ENCODE results near the gene UHRF1. TPM values are rescaled to one million over a fixed set of nuclear protein-coding genes. Genes with fewer than 3 reads are reported as not detected.
"Not testable (repeated sequence)": the region's sequence is repeated elsewhere in the genome, so short reads cannot be mapped to it uniquely, and the experiment has no call there.

The UHRF1 gene
- total RNA-seq, 2 donors from 2014 or later, result 52.1 to 129 TPM

- not testable (repeated sequence) for H3K27ac Mint-ChIP-seq; H3K27me3 Mint-ChIP-seq; ATAC-seq (replicated peaks); H3K4me3 Mint-ChIP-seq; H3K9me3 Mint-ChIP-seq; H3K4me1 Mint-ChIP-seq
- peaks cover 96% of the 10 kb centered on the region for H3K36me3 Mint-ChIP-seq (ENCODE audit: low read depth)
These were observed 29.2 kb downstream of the UHRF1 start for GRCh38 chr19:4938461-4938860.

GRCh38 chr19:4939466-4939865 is 30.2 kb downstream of the UHRF1 start:
- no peak overlapping the region for H3K4me3 Mint-ChIP-seq
- no peak for ATAC-seq (replicated peaks)
- H3K27ac Mint-ChIP-seq, result no peak overlapping the region
- no peaks in the 10 kb centered on the region for H3K4me1 Mint-ChIP-seq
- no peaks in the 10 kb centered on the region for H3K9me3 Mint-ChIP-seq
- peaks cover 93% of the 10 kb centered on the region for H3K36me3 Mint-ChIP-seq (ENCODE audit: low read depth)
- no peaks in the 10 kb centered on the region for H3K27me3 Mint-ChIP-seq

- H3K27ac Mint-ChIP-seq; H3K4me1 Mint-ChIP-seq; ATAC-seq (replicated peaks); H3K9me3 Mint-ChIP-seq; H3K27me3 Mint-ChIP-seq; H3K4me3 Mint-ChIP-seq: not testable (repeated sequence)
- H3K36me3 Mint-ChIP-seq (ENCODE audit: low read depth), result peaks cover 93% of the 10 kb centered on the region
These were observed 32.4 kb downstream of the UHRF1 start for GRCh38 chr19:4941638-4942169.

DNA sequence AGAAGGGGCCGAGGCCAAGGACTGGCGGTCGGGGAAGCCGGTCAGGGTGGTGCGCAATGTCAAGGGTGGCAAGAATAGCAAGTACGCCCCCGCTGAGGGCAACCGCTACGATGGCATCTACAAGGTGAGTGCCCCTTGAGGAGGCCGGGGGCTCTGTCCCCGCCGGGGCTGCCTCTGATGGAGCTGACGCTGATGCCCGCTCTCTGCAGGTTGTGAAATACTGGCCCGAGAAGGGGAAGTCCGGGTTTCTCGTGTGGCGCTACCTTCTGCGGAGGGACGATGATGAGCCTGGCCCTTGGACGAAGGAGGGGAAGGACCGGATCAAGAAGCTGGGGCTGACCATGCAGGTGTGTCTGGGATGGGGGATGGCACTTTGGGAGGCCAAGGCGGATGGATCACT is 41.3 kb downstream of the UHRF1 start:
- peaks cover 97% of the 10 kb centered on the region for H3K36me3 Mint-ChIP-seq (ENCODE audit: low read depth)
- not testable (repeated sequence) for H3K4me1 Mint-ChIP-seq; ATAC-seq (replicated peaks); H3K4me3 Mint-ChIP-seq; H3K27ac Mint-ChIP-seq; H3K27me3 Mint-ChIP-seq; H3K9me3 Mint-ChIP-seq

DNA sequence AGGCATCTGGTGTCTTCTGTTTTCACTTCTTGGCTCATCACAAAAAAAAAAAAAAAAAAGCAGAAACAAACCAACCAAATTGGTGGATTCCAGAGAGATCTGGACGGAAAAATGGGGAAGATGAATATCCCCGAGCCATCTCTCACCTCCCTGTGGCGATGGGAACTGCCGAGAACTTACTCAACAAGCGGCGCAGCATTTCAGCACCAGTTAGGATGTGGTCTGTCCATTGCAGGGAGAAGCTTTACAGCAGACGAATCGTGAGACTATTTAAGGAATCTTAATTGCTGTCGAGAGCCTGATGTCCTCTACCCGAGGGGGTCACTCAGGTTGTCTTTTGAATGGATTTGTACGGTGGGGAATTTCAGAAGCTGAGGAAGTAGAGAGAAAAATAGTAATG is 42.4 kb downstream of the UHRF1 start:
- peaks cover 95% of the 10 kb centered on the region for H3K36me3 Mint-ChIP-seq (ENCODE audit: low read depth)
- H3K27me3 Mint-ChIP-seq, result no peaks in the 10 kb centered on the region
- no peaks in the 10 kb centered on the region for H3K4me1 Mint-ChIP-seq
- no peaks in the 10 kb centered on the region for H3K9me3 Mint-ChIP-seq
- peak overlapping the region; percentile 46 for H3K27ac Mint-ChIP-seq
- no peak for ATAC-seq (replicated peaks)
- no peak overlapping the region for H3K4me3 Mint-ChIP-seq

DNA sequence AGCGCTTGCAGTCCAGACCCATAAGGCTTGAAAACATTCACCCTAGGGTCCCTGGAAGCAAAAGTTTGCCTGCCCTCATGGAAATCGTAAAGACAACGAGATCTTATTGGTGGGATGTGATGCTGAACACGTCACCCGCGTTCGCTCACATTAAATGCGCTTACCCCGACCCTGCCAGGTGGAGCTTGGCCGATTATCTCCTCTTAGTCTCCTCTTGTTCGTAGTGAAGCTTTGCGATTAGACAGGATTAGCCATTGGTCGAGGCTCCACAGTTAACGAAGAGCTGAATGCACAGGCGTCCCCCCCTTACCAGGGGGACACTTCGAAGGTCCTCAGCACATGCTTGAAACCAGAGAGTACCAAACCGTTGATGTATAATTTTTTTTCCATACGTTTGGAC is 43.6 kb downstream of the UHRF1 start:
- H3K4me1 Mint-ChIP-seq, result no peaks in the 10 kb centered on the region
- H3K36me3 Mint-ChIP-seq (ENCODE audit: low read depth), result peaks cover 92% of the 10 kb centered on the region
- no peaks in the 10 kb centered on the region for H3K27me3 Mint-ChIP-seq

GRCh38 chr19:4954320-4955149 is 45.2 kb downstream of the UHRF1 start:
- not testable (repeated sequence) for H3K27me3 Mint-ChIP-seq; ATAC-seq (replicated peaks); H3K4me1 Mint-ChIP-seq; H3K27ac Mint-ChIP-seq; H3K4me3 Mint-ChIP-seq; H3K9me3 Mint-ChIP-seq
- peaks cover 86% of the 10 kb centered on the region for H3K36me3 Mint-ChIP-seq (ENCODE audit: low read depth)

More for the DNA sequence above, 43.6 kb downstream of the UHRF1 start:
- H3K9me3 Mint-ChIP-seq, result no peaks in the 10 kb centered on the region
- no peak for ATAC-seq (replicated peaks)
- H3K4me3 Mint-ChIP-seq, result no peak overlapping the region
- H3K27ac Mint-ChIP-seq, result no peak overlapping the region

DNA sequence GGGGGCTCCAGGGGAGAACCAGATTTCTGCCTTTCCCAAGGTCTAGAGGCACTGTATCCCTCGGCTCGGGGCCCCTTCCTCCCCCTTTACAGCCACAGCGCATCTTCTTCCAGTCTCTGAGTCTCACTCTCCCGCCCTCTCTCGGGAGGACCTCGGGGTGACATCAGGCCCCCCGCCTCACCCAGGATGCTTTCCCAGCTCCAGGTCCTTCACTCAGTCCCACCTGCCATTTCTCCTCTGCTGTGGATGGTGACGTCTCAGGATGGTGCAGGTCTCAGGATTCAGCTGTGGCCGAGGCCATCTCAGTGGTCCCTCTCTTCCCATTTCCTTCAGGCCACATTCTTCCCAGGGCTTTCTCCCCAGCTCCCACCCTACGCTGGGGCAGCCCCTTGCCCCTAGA is 46.0 kb downstream of the UHRF1 start:
- H3K4me3 Mint-ChIP-seq, result no peak overlapping the region
- peak overlapping the region; percentile 49 for H3K27ac Mint-ChIP-seq

GRCh38 chr19:4957981-4958380 is 48.7 kb downstream of the UHRF1 start:
- Mint-ChIP-seq H3K4me3 (no peak overlapping the region), H3K4me1 (no peaks in the 10 kb centered on the region), H3K27me3 (no peaks in the 10 kb centered on the region), H3K27ac (no peak overlapping the region), H3K36me3 (ENCODE audit: low read depth) (peaks cover 78% of the 10 kb centered on the region), H3K9me3 (no peaks in the 10 kb centered on the region)
- no peak for ATAC-seq (replicated peaks)

More for the DNA sequence above, 46.0 kb downstream of the UHRF1 start:
- Mint-ChIP-seq H3K9me3 (no peaks in the 10 kb centered on the region), H3K27me3 (no peaks in the 10 kb centered on the region), H3K4me1 (no peaks in the 10 kb centered on the region), H3K36me3 (ENCODE audit: low read depth) (peaks cover 88% of the 10 kb centered on the region)
- ATAC-seq (replicated peaks), result no peak

DNA sequence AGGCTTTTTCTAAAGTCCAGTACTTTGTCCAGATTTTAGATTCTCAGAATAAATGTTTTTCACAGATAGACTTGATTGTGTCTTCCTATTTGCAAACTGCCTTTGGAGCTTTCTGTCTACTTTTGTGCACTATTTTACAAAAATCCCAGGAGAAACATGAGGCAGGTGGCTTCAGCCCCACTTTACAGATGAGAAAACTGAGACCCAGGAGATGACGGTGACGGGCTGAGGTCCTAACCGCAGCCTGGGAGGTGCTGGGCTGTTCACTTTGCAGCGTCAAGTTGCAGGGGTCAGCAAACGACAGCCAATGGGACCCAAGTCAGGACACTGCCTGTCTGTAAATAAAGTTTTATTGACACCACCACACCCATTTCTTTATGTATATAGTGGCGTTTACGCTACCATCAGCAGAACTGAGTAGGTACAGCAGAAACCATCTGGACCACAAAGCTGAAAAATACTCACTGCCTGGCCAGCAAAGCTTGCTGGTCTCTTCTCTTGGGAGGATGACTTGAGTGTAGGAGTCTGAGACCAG is 52.9 kb downstream of the UHRF1 start:
- peaks cover 2% of the 10 kb centered on the region for H3K4me1 Mint-ChIP-seq
- H3K9me3 Mint-ChIP-seq, result no peaks in the 10 kb centered on the region
- H3K4me3 Mint-ChIP-seq, result no peak overlapping the region
- ATAC-seq (replicated peaks), result no peak
- H3K27ac Mint-ChIP-seq, result no peak overlapping the region
- H3K36me3 Mint-ChIP-seq (ENCODE audit: low read depth), result peaks cover 55% of the 10 kb centered on the region
- no peaks in the 10 kb centered on the region for H3K27me3 Mint-ChIP-seq

DNA sequence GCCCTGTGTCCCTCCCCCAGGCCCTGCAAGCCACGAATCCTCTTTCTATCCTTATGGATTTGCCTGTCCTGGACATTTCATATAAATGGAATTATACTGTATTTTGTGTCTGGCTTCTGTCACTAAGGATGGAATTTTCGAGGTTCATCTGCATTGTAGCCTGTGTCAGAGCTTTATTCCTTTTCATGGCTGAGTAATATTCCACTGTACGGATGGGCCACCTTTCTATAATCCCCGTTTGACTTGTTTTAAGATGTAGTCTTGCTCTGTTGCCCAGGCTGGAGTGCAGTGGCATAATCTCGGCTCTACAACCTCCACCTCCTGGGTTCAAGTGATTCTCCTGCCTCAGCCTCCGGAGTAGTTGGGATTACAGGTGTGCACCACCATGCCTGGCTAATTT is 55.8 kb downstream of the UHRF1 start:
- Mint-ChIP-seq H3K27me3 (no peaks in the 10 kb centered on the region), H3K27ac (peak overlapping the region; percentile 29), H3K9me3 (no peaks in the 10 kb centered on the region), H3K4me3 (no peak overlapping the region), H3K4me1 (peaks cover 12% of the 10 kb centered on the region), H3K36me3 (ENCODE audit: low read depth) (peaks cover 48% of the 10 kb centered on the region)
- ATAC-seq (replicated peaks), result no peak

GRCh38 chr19:4966591-4966990 is 57.3 kb downstream of the UHRF1 start:
- no peaks in the 10 kb centered on the region for H3K9me3 Mint-ChIP-seq
- ATAC-seq (replicated peaks), result no peak
- peaks cover 27% of the 10 kb centered on the region for H3K4me1 Mint-ChIP-seq
- peaks cover 58% of the 10 kb centered on the region for H3K36me3 Mint-ChIP-seq (ENCODE audit: low read depth)
- peak overlapping the region; percentile 96 for H3K27ac Mint-ChIP-seq
- no peak overlapping the region for H3K4me3 Mint-ChIP-seq
- H3K27me3 Mint-ChIP-seq, result no peaks in the 10 kb centered on the region

DNA sequence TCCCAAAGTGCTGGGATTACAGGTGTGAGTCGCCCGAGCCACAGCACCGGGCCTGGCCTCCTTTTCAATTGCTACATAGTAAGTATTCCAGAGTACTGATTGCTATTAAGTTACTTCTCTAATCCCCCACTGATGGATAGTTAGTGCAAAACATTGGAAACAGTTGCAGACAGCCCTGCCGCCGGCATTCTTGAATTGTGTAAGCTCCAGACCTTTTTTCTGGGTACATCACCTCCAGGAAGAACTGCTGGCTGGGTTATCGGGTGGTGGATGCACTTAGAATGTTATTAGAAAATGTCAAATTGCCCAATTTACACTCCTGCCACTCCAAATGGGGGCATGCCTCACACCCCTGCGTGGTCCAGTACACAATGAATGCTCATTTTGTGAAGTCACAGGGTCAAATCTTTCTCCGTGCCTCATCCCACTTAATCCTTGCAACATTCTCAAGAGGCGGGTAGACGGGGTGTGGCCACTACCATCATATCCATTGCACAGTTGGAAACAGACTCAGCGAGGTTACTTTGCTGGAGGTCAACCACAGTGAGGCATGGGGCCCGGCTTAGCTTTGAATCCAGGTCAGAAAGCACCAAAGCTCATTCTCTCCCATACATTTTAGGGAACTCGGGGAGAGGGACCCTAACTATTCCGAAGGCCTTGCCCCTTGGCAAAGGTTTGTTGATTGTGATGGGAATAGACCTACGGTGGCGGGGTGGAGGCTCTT is 58.6 kb downstream of the UHRF1 start:
- Mint-ChIP-seq H3K4me3 (peak overlapping the region; percentile 87), H3K9me3 (no peaks in the 10 kb centered on the region), H3K27ac (peak overlapping the region; percentile 96), H3K36me3 (ENCODE audit: low read depth) (peaks cover 45% of the 10 kb centered on the region), H3K27me3 (no peaks in the 10 kb centered on the region), H3K4me1 (peaks cover 28% of the 10 kb centered on the region)
- ATAC-seq (replicated peaks), result no peak

DNA sequence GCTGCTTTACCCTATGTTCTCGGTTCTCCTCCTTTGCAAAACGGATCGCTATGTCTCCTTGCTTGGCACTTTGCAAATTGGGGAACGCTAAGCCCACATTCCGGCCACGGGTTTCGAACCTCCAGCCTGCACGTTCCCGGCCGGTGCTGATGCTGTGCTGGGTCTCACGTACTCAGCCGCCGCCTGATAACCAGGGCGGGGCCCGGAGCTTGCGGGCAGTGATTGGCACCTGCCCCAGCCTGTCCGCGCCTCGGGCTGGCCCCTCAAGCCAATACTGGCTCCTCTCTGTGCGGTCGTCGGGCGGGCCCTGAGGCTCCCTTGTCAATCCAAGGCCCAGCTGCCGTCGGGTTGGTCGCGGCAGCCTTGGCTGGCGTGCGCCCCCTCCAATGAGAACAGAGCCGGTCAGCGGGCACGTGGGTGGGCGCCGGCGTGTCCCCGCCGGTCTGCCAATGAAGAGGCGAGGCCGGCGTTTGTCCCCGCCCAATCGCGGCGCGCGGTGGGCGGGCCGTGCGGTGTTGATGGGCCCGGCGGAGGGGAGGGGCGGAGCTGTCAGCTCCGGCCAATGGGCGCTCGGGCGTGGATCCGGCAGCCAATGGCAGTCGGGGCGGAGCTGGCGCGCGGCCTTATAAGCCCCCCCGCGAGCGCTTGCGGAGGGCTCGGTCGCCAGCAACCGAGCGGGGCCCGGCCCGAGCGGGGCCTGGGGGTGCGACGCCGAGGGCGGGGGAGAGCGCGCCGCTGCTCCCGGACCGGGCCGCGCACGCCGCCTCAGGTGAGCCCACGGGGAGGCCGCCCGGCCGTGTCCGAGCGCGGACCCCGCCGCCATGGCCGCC is 59.4 kb downstream of the UHRF1 start, which contains the start of gene KDM4B:
KDM4B (plus strand) TSS at position 652 of the 830 bp plus-strand sequence. CDS start 63,778 bp downstream, outside the sequence.
- H3K4me1 Mint-ChIP-seq, result peaks cover 28% of the 10 kb centered on the region
- peak within 1 kb of the TSS; percentile 96 for H3K27ac Mint-ChIP-seq
- no peaks in the 10 kb centered on the region for H3K9me3 Mint-ChIP-seq
- peaks cover 38% of the 10 kb centered on the region for H3K36me3 Mint-ChIP-seq (ENCODE audit: low read depth)
- H3K4me3 Mint-ChIP-seq, result peak within 1 kb of the TSS; percentile 97
- ATAC-seq (replicated peaks), result peak; percentile 96
- H3K27me3 Mint-ChIP-seq, result no peaks in the 10 kb centered on the region
